NCI-H146 (cell line): ENCODE data around the gene NAXE.
"Not testable (repeated sequence)": the region's sequence is repeated elsewhere in the genome, so short reads cannot be mapped to it uniquely, and the experiment has no call there.

Source experiments
- DNase-seq: peaks from one replicate; lab custom pipeline; 2025; lab: John Stamatoyannopoulos, UW

The NAXE gene

DNA sequence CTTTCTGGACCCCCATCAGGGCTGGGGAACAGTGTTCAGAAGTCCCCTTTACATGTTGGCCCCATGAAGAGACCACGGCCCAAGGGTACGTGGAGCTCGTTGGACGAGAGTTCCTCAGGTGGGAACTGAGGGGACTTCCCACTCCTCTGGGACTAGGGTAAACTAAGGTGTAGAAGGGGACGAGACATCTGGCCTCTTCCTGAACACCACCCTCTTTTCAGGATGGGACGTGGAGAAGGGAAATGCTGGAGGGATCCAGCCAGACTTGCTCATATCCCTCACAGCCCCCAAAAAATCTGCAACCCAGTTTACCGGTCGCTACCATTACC is 2.0 kb downstream of the NAXE start:
- DNase-seq, result no peak

GRCh38 chr1:156594190-156594589 is 2.6 kb downstream of the NAXE start:
- no peak for DNase-seq

DNA sequence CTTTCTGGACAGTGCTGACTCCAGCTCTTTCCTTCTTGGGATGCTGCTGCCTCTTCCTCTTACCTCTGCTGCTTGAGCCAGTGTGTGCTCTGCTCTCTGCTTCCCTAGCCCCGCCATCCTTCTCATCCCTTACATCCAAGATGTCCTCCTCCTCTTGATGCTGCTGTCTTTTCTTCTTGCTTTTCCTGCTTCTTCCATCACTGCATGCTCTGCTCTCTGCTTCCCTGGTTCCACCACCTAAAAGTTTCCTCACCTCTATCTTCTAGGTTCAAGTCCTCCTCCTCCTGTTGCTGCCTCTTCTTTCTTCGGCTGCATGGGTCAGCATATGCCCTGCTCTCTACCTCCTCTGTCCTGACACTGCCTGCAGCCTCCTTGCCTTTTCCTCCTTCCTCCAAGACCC is 3.4 kb downstream of the NAXE start:
- no peak for DNase-seq

DNA sequence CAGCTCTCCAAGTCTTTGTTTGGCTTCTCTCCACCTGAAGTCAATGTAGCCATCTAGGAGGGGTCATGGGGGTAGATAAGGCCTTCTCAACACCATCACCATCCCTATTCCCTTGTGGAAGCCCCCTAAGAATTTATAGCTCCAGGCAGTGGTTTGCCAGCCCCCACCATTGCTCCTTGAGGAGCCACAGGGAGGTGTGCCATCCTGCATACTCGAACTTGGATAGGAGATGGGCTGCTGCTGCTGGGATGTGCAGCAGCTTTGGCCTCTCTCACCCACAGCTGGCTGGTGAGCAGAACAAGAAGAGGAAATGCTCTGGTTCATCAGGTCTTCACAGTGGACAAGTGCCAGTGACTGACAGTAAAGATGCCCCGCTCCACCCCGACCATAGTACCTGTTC is 4.8 kb downstream of the NAXE start:
- DNase-seq, result no peak

GRCh38 chr1:156598125-156598524 is 6.5 kb downstream of the NAXE start:
- DNase-seq, result no peak

DNA sequence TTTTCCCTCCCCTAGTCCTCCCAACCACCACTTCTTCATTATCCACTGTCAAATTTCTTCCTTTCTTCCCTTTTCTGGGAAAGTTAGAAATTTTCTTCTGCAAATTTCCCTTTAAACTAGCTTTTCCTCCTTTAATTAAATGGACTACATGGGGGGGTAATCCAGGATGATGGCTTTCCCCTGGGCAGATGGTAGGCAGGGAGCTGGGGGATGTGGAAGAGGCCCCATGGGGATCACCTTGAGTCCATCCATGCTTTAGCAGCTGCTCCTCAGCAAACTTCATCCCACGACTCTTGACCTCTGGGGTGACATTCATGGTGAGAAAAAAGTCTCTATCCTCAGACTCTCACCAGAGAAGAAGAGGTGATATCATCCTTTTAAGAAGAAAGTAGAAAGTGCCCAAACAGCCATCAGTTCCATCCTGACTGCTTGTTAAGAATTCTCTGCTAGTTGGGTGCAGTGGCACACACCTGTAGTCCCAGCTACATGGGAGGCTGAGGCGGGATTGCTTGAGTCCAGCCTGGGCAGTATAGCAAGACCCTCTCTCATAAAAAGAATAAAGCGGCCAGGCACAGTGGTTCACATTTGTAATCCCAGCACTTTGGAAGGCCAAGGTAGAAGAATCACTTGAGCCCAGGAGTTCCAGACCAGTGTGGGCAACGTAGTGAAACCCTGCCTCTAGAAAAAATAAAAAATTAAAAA is 7.3 kb downstream of the NAXE start:
- DNase-seq, result no peak

DNA sequence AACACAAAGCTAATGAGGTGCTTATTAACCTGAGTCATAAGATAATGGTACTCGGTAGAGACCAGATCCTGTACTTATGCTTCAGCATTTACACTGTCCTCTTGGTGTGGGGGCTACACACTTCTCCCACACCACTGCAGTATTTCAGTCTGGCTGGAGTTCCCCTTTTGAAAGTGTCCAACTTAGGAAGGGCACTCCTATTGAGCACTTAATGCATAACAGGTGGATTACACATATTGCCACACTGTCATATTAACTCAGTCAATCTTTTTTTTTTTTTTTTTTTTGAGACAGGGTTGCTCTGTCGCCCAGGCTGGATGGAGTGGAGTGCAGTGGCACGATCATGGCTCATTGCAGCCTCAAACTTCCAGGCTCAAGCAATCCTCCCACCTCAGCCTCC is 8.2 kb downstream of the NAXE start:
- no peak for DNase-seq

- DNase-seq, result no peak
Observed at GRCh38 chr1:156600733-156601121, 9.2 kb downstream of the NAXE start.

- DNase-seq, result peak; percentile 87
Observed at GRCh38 chr1:156601122-156601830, 9.7 kb downstream of the NAXE start, which contains the start of gene GPATCH4. Gene GPATCH4 (minus strand): TSS chr1:156601479.

DNA sequence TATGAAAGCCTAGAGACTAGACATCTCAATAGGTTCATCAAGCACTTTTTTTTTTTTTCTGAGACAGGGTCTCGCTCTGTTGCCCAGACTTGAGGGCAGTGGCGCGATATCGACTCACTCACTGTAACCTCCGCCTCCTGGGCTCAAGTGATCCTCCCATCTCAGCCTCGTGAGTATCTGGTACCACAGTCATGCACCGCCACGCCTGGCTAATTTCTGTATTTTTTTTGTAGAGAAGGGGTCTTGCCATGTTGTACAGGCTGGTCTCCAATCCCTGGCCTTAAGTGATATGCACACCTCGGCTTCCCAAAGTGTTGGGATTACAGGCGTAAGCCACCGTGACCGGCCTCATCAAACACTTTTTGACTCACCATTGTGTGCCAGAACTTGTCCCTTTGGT is 10.3 kb downstream of the NAXE start:
- peak; percentile 55 for DNase-seq

- peak; percentile 62 for DNase-seq
Observed at GRCh38 chr1:156602557-156602993, 11.0 kb downstream of the NAXE start.

DNA sequence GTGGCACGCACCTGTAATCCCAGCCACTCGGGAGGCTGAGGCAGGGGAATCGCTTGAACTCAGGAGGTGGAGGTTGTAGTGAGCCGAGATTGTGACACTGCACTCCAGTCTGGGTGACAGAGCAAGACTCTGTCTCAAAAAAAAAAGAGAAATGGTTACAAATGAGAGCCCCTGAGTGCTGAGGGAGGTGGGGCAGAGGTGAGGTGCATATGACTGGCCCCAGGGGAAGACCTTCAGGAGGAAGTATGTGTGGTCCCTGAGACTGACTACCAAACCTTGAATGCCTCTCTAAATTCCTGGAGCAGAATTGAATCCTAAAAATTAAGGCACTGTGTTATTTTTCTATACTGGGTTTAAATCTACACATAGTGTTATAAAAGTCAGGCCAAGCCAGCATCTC is 15.8 kb downstream of the NAXE start:
- not testable (repeated sequence) for DNase-seq

DNA sequence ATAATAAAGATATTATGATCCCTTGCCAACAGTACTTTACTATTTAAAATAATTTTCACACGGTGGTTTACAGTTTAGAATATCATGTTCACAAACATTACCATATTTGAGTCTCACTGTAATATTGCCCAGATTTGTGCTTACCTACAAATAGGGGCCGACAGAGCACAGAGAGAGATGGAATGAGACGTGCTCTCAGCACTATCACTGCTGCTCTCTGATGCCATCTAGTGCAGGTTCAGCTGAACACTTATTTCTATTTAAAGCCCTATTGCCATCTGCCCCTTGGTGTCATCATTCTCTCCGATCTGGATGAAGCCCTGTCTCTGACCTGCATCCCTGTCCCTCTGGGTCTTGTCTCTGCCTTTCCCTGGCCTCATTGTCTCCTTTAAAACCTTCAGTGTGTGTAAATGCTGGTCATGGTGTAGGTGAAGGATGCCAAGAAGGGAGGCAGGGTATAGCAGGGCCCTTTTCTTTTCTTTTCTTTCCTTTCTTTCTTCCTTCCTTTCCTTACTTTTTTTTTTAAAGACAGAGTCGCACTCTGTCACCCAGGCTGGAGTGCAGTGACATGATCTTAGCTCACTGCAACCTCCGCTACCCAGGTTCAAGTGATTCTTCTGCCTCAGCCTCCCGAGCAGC is 16.6 kb downstream of the NAXE start:
- DNase-seq, result peak; percentile 81

DNA sequence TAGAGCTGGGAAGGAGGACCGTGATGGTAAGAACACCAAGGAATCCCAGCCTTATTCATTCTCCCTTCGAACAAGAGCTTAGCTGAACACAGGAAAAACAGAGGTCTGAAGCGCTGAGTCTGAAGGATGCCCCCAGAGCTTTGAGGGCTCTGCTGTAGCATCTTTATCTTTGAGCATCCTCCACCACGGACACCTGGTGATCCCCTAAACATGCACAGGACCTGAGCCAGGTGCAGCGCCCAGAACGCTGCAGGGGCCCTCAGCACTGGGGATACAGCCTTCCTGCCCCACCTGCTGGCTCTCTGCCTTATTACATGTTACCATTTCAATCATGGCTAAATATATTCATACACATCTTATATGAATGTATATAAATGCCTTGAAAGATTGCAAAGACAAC is 17.4 kb downstream of the NAXE start:
- DNase-seq, result peak; percentile 80

DNA sequence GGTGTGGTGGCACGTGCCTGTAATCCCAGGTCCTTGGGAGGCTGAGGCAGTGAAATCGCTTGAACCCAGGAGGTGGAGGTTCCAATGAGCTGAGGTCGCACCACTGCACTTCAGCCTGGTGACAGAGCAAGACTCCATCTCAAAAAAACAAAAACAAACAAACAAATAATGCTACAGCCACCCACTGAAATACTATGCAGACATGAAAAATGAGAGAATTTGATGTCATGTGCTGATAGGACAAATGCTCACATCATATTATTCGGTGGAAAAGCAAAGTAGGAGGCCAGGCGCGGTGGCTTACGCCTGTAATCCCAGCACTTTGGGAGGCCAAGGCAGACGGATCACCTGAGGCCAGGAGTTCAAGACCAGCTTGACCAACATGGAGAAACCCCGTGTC is 18.5 kb downstream of the NAXE start:
- not testable (repeated sequence) for DNase-seq

- no peak for DNase-seq
Observed at GRCh38 chr1:156612666-156613065, 21.1 kb downstream of the NAXE start.

GRCh38 chr1:156615946-156616345 is 24.4 kb downstream of the NAXE start:
- no peak for DNase-seq

GRCh38 chr1:156616463-156616862 is 24.9 kb downstream of the NAXE start:
- DNase-seq, result peak; percentile 84

DNA sequence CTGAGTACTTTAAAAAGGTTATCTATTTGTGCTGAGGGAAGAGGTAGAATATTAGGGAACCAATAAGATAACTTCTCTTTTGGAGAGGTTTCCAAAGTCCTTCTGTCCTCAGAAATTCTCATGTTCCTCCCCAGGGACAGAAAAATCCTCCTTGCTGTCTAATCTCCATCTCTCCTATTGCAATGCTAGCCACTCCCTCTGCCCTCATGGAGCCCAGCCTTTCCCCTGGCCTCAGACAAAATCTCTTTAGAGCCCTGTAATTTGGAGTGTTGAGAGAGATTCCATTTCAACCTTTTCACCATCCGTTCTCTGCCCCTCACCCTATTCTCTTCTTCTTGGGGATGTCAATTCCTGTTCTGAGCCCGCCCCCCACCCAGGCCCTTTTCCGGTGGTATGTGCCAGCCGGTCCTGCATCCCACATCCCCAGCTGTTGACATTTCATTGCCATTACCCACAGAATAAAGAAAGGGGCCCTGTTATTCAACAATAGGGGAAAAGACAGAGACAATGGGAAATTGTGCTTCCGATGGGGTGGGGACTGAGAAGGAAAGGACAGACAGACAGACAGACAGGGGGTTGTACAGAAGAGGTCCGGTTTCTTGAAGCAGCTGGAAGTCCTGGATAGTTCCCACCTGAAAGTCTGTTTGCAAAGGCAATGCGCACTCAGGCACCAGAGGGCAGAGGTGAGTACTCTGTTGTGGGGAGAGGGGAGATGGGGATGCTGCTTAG is 27.4 kb downstream of the NAXE start, which contains the start of gene HAPLN2:
TSS of gene HAPLN2 (plus strand) at position 563 of the 729 bp plus-strand sequence. CDS start 4,076 bp downstream, outside the sequence.
- DNase-seq, result peak; percentile 44

DNA sequence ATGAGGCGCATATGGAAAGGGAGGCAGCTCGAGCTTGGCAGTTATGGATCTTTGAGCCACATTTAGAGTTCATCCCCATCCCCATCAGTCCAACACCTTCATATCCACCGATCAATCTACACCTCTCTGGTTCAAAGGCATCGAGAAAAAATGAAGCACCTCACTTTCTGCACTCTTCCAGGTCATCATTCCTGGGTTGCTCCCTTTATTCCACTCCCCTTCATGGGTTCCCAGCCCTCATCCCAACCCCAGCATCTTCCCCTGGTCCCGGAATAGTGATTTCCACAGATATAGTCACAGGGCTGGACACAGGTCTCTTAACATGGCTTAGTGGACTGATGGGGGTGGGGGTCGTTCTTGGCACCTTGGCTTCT is 28.0 kb downstream of the NAXE start:
- DNase-seq, result no peak

DNA sequence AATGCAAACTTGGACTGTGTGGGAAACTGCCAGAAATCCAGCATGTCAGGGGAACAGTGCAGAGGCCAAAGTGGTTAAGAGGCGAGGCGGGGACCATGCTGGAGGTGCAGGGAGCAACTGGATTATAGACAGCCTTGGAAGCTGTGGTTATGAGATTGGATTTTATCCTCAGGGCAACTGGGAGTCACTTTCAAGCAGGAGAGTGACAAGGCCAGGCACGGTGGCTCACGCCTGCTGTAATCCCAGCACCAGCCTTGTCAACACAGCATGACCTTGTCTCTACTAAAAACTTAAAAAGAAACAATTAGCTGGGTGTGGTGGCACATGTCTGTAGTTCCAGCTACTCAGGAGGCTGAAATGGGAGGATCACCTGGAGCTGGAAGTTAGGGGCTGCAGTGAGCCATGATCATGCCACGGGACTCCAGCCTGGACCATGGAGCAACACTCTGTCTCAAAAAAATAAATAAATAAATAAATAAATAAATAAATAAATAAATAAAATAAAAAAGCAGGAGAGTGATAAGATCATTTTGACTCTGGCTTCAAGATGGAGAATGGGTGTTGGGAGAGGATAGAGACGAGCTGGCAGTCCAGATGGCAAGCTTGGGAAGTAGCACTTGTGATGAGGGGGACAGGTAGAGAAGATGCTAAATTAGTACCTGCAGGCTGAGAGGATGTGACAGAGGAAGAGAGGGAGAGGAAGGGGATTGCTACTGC is 31.2 kb downstream of the NAXE start:
- no peak for DNase-seq
